Inflammatory macrophage treated with lipopolysaccharide for 1 hour (primary cell): ENCODE data around the gene IRAG1.

Experiments used
- DNase-seq, 2 donors: peaks; one replicate each; pipeline ENCODE4 v3.0.0-alpha.2; 2020 to 2022

Gene IRAG1

GRCh38 chr11:10666556-10667520, 26.7 kb downstream of the IRAG1 start:
- no peak for DNase-seq

GRCh38 chr11:10664496-10664895, 29.1 kb downstream of the IRAG1 start:
- no peak for DNase-seq

GRCh38 chr11:10663990-10664389, 29.6 kb downstream of the IRAG1 start:
- no peak for DNase-seq

GRCh38 chr11:10663365-10663764, 30.2 kb downstream of the IRAG1 start:
- DNase-seq: no peak

GRCh38 chr11:10660323-10660722, 33.2 kb downstream of the IRAG1 start:
- DNase-seq: no peak

GRCh38 chr11:10659339-10660216, 34.0 kb downstream of the IRAG1 start:
- DNase-seq: peak; percentile 27 to 50

GRCh38 chr11:10658621-10659338, 34.8 kb downstream of the IRAG1 start:
- no peak for DNase-seq

GRCh38 chr11:10657308-10658271, 36.0 kb downstream of the IRAG1 start:
- peak; percentile 42 to 45 for DNase-seq

GRCh38 chr11:10655943-10656576, 37.5 kb downstream of the IRAG1 start:
- no peak for DNase-seq

GRCh38 chr11:10655227-10655626, 38.3 kb downstream of the IRAG1 start:
- DNase-seq: peak; percentile 28 to 37

GRCh38 chr11:10654811-10655150, 38.8 kb downstream of the IRAG1 start:
- no peak for DNase-seq

GRCh38 chr11:10653946-10654810, 39.4 kb downstream of the IRAG1 start:
- peak; percentile 54 to 76 for DNase-seq

GRCh38 chr11:10653261-10653660, 40.3 kb downstream of the IRAG1 start:
- DNase-seq: no peak

GRCh38 chr11:10651656-10652361, 41.7 kb downstream of the IRAG1 start:
- DNase-seq: no peak

- DNase-seq: no peak
These were observed 42.9 kb downstream of the IRAG1 start for GRCh38 chr11:10650630-10651029.

GRCh38 chr11:10650166-10650565, 43.4 kb downstream of the IRAG1 start:
- no peak for DNase-seq

GRCh38 chr11:10648871-10649270, 44.7 kb downstream of the IRAG1 start:
- no peak for DNase-seq

- DNase-seq: no peak
These were observed 46.7 kb downstream of the IRAG1 start for GRCh38 chr11:10646681-10647355.

GRCh38 chr11:10646005-10646404, 47.5 kb downstream of the IRAG1 start:
- DNase-seq: no peak
